Liver (tissue), 9 donors: Measurements from ENCODE around the gene BRMS1L. TPM values are rescaled to one million over a fixed set of nuclear protein-coding genes. Genes with fewer than 3 reads are reported as not detected.
"Not testable (repeated sequence)": the region's sequence is repeated elsewhere in the genome, so short reads cannot be mapped to it uniquely, and the experiment has no call there.

ENCODE experiments used
- DNase-seq: peaks from one replicate; pipeline ENCODE4 v3.0.0-alpha.2; 2017; ENCODE audit warnings: low spot score
- H3K27ac ChIP-seq, 2 donors: one replicate each; pipeline ENCODE4 v1.7.0; 2013; ENCODE audit warnings: inconsistent platforms in 2 of 2, low read length in 2 of 2, control low read depth in 1 of 2, low read depth in 1 of 2, mild to moderate bottlenecking in 1 of 2
- H3K27me3 ChIP-seq, 4 donors: one replicate each; pipeline versions ENCODE4 v1.6.1 to v1.7.0; 2013; ENCODE audit warnings: low read length in 3 of 4, inconsistent platforms in 1 of 4, mild to moderate bottlenecking in 1 of 4, moderate library complexity in 1 of 4; ENCODE audit not compliant: control insufficient read depth in 4 of 4, insufficient read depth in 4 of 4
- H3K36me3 ChIP-seq, 4 donors: one replicate each; pipeline versions ENCODE4 v1.6.1 to v1.7.0; 2013; ENCODE audit warnings: low read length in 3 of 4, mild to moderate bottlenecking in 3 of 4, low read depth in 1 of 4, moderate library complexity in 1 of 4; ENCODE audit not compliant: control insufficient read depth in 4 of 4, insufficient read depth in 3 of 4
- H3K4me1 ChIP-seq, 4 donors: one replicate each; pipeline versions ENCODE4 v1.6.1 to v1.7.0; 2013; ENCODE audit warnings: low read length in 3 of 4, mild to moderate bottlenecking in 3 of 4, moderate library complexity in 1 of 4; ENCODE audit not compliant: control insufficient read depth in 4 of 4, insufficient read depth in 4 of 4
- H3K4me3 ChIP-seq, 3 donors: one replicate each; pipeline versions ENCODE4 v1.6.1 to v1.7.0; 2013; ENCODE audit warnings: low read length in 3 of 3, control low read depth in 1 of 3, low read depth in 1 of 3, mild to moderate bottlenecking in 1 of 3
- H3K9ac ChIP-seq, 2 donors: one replicate each; pipeline ENCODE4 v1.7.0; 2013; ENCODE audit warnings: low read length in 2 of 2, mild to moderate bottlenecking in 2 of 2, moderate library complexity in 2 of 2, control low read depth in 1 of 2, low read depth in 1 of 2
- H3K9me3 ChIP-seq, 4 donors: one replicate each; pipeline versions ENCODE4 v1.6.1 to v1.7.0; 2013; ENCODE audit warnings: low read length in 3 of 4; ENCODE audit not compliant: control insufficient read depth in 4 of 4
- ATF3 ChIP-seq: IDR thresholded peaks from 2 replicates; pipeline ENCODE4 v1.6.1; 2016; ENCODE audit warnings: antibody characterized with exemption
- EGR1 ChIP-seq, 2 donors: IDR thresholded peaks; 2 replicates each; pipeline ENCODE4 v1.6.1; 2016 to 2018; ENCODE audit warnings: antibody characterized with exemption in 2 of 2, low read depth in 2 of 2
- FOXA1 ChIP-seq: IDR thresholded peaks from 2 replicates; pipeline ENCODE4 v1.6.1; 2016; ENCODE audit warnings: antibody characterized with exemption
- FOXA2 ChIP-seq: IDR thresholded peaks from 2 replicates; pipeline ENCODE4 v1.6.1; 2016; ENCODE audit warnings: antibody characterized with exemption
- GABPA ChIP-seq, 2 donors: IDR thresholded peaks in 1 of 2; conservative IDR thresholded peaks in 1 of 2; 2 replicates each; pipeline ENCODE4 v1.6.1; 2016; ENCODE audit warnings: antibody characterized with exemption in 2 of 2, mild to moderate bottlenecking in 1 of 2, moderate library complexity in 1 of 2
- HNF4A ChIP-seq, 2 donors: conservative IDR thresholded peaks; 2 replicates each; pipeline ENCODE4 v1.6.1; 2016; ENCODE audit warnings: antibody characterized with exemption in 2 of 2, mild to moderate bottlenecking in 2 of 2
- HNF4G ChIP-seq: IDR thresholded peaks from 2 replicates; pipeline ENCODE4 v1.6.1; 2016; ENCODE audit warnings: antibody characterized with exemption
- JUND ChIP-seq, 2 donors: IDR thresholded peaks; 2 replicates each; pipeline ENCODE4 v1.6.1; 2016; ENCODE audit warnings: antibody characterized with exemption in 2 of 2
- NR2F2 ChIP-seq: IDR thresholded peaks from 2 replicates; pipeline ENCODE4 v1.6.1; 2016; ENCODE audit warnings: antibody characterized with exemption
- RAD21 ChIP-seq, 2 donors: IDR thresholded peaks; 2 replicates each; pipeline ENCODE4 v1.6.1; 2016; ENCODE audit warnings: antibody characterized with exemption in 2 of 2, mild to moderate bottlenecking in 2 of 2
- RXRA ChIP-seq, 2 donors: IDR thresholded peaks; 2 replicates each; pipeline ENCODE4 v1.6.1; 2017 to 2018; ENCODE audit warnings: antibody characterized with exemption in 2 of 2, mild to moderate bottlenecking in 1 of 2
- SP1 ChIP-seq: IDR thresholded peaks from 2 replicates; pipeline ENCODE4 v1.6.1; 2018; ENCODE audit warnings: antibody characterized with exemption, mild to moderate bottlenecking
- TAF1 ChIP-seq: conservative IDR thresholded peaks from 2 replicates; pipeline ENCODE4 v1.6.1; 2016; ENCODE audit warnings: antibody characterized with exemption, mild to moderate bottlenecking
- YY1 ChIP-seq: IDR thresholded peaks from 2 replicates; pipeline ENCODE4 v1.6.1; 2016; ENCODE audit warnings: antibody characterized with exemption, mild to moderate bottlenecking
- WGBS: extraction: QIAGEN DNeasy Blood & Tissue Kit; methylation state at CpG from one replicate; pipeline ENCODE4 v1.1.7; 2013; 5-methylcytosine and 5-hydroxymethylcytosine counted together
- polyA plus RNA-seq, 2 donors: library from polyadenylated mRNA; stranded (reverse) in 1 of 2; unstranded in 1 of 2; fragments of 200-250 nt in 1 of 2; fragments of >200 nt in 1 of 2; fragmentation: Nextera tagmentation in 1 of 2; extraction: Ambion mirVana in 1 of 2; gene quantifications; one replicate each; pipeline versions ENCODE4 v1.2.1 to v1.2.3, GENCODE V29; 2013 to 2015
- total RNA-seq, 2 donors: library from RNA; depleted of rRNA; stranded (reverse); fragments of >200 nt; gene quantifications; one replicate each; pipeline ENCODE4 v1.2.3, GENCODE V29; 2014
- TF ChIP-seq, protein P1 (sequence below): IDR thresholded peaks from 2 replicates; pipeline ENCODE4 v1.6.1; 2016; ENCODE audit warnings: antibody characterized with exemption, mild to moderate bottlenecking
- TF ChIP-seq, protein P2 (sequence below): fragments of 150-350 bp; IDR thresholded peaks from 2 replicates; pipeline ENCODE4 v1.5.1; 2017; ENCODE audit warnings: improper control_type of control experiment, low read depth, low read length; ENCODE audit not compliant: missing input control
- TF ChIP-seq, protein P3 (sequence below): IDR thresholded peaks from 2 replicates; pipeline ENCODE4 v1.6.1; 2016; ENCODE audit warnings: antibody characterized with exemption
- TF ChIP-seq, protein P4 (sequence below): IDR thresholded peaks from 2 replicates; pipeline ENCODE4 v1.6.1; 2016; ENCODE audit warnings: antibody characterized with exemption
- donor health status: healthy.
- donor health status: healthy.
- donor health status: healthy.
- donor health status: healthy.
- donor health status: healthy.

The BRMS1L gene
- total and polyA plus RNA-seq, 4 donors, result 2.7 to 3.7 (median 3.4) TPM

- not testable (repeated sequence) for H3K27me3 ChIP-seq, DNase-seq, H3K27ac ChIP-seq, H3K9me3 ChIP-seq, H3K4me1 ChIP-seq, H3K36me3 ChIP-seq, H3K9ac ChIP-seq, H3K4me3 ChIP-seq
- 98% methylated on average over 5 of the region's 5 CpGs for WGBS
These were observed 48.6 kb upstream of the BRMS1L start for GRCh38 chr14:35777550-35777949.

DNA sequence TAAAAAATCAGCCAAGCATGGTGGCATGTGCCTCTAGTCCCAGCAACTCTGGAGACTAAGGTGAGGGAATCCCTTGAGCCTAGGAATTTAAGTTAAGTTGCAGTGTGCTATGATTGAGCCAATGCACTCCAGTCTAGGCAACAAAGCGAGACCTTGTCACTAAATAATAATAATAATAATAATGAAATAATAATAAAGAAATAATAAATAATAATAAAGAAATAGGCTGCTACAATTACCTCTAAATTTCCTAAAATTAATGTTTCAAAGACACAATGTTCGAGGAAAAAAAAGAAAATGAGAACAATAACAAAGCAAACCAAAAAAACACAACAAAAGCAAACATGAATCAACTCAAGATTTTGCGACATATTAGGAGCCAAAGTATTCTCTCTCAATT, 46.8 kb upstream of the BRMS1L start:
- Histone ChIP-seq H3K9ac (no peak overlapping the region), H3K27me3 (no peaks in the 10 kb centered on the region), H3K4me3 (no peak overlapping the region), H3K9me3 (no peaks in the 10 kb centered on the region), H3K4me1 (no peaks in the 10 kb centered on the region), H3K27ac (no peak overlapping the region), H3K36me3 (peaks cover 0 to 3% (median 0%) of the 10 kb centered on the region in 4 donors)
- no peak for DNase-seq
- no peak for TF ChIP-seq GABPA (IDR thresholded peaks at IDR 0.05 in 1 of 2, conservative IDR thresholded peaks at IDR 0.05 in 1 of 2)
- TF ChIP-seq RXRA (IDR thresholded peaks at IDR 0.05), result no peak
- no peak for TF ChIP-seq FOXA2
- no peak for TF ChIP-seq EGR1 (IDR thresholded peaks at IDR 0.05; ENCODE audit: low read depth in 2 of 2)
- TF ChIP-seq HNF4G, result no peak
- no peak for TF ChIP-seq YY1
- TF ChIP-seq RAD21 (IDR thresholded peaks at IDR 0.05), result no peak
- TF ChIP-seq, protein P1, sequence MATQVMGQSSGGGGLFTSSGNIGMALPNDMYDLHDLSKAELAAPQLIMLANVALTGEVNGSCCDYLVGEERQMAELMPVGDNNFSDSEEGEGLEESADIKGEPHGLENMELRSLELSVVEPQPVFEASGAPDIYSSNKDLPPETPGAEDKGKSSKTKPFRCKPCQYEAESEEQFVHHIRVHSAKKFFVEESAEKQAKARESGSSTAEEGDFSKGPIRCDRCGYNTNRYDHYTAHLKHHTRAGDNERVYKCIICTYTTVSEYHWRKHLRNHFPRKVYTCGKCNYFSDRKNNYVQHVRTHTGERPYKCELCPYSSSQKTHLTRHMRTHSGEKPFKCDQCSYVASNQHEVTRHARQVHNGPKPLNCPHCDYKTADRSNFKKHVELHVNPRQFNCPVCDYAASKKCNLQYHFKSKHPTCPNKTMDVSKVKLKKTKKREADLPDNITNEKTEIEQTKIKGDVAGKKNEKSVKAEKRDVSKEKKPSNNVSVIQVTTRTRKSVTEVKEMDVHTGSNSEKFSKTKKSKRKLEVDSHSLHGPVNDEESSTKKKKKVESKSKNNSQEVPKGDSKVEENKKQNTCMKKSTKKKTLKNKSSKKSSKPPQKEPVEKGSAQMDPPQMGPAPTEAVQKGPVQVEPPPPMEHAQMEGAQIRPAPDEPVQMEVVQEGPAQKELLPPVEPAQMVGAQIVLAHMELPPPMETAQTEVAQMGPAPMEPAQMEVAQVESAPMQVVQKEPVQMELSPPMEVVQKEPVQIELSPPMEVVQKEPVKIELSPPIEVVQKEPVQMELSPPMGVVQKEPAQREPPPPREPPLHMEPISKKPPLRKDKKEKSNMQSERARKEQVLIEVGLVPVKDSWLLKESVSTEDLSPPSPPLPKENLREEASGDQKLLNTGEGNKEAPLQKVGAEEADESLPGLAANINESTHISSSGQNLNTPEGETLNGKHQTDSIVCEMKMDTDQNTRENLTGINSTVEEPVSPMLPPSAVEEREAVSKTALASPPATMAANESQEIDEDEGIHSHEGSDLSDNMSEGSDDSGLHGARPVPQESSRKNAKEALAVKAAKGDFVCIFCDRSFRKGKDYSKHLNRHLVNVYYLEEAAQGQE, result no peak
- TF ChIP-seq NR2F2, result no peak
- no peak for TF ChIP-seq ATF3
- TF ChIP-seq, protein P2, sequence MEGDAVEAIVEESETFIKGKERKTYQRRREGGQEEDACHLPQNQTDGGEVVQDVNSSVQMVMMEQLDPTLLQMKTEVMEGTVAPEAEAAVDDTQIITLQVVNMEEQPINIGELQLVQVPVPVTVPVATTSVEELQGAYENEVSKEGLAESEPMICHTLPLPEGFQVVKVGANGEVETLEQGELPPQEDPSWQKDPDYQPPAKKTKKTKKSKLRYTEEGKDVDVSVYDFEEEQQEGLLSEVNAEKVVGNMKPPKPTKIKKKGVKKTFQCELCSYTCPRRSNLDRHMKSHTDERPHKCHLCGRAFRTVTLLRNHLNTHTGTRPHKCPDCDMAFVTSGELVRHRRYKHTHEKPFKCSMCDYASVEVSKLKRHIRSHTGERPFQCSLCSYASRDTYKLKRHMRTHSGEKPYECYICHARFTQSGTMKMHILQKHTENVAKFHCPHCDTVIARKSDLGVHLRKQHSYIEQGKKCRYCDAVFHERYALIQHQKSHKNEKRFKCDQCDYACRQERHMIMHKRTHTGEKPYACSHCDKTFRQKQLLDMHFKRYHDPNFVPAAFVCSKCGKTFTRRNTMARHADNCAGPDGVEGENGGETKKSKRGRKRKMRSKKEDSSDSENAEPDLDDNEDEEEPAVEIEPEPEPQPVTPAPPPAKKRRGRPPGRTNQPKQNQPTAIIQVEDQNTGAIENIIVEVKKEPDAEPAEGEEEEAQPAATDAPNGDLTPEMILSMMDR, result no peak
- no peak for TF ChIP-seq SP1
- no peak for TF ChIP-seq FOXA1
- TF ChIP-seq HNF4A (conservative IDR thresholded peaks at IDR 0.05), result no peak
- no peak for TF ChIP-seq JUND (IDR thresholded peaks at IDR 0.05)
- TF ChIP-seq TAF1, result no peak
- TF ChIP-seq, protein P3, sequence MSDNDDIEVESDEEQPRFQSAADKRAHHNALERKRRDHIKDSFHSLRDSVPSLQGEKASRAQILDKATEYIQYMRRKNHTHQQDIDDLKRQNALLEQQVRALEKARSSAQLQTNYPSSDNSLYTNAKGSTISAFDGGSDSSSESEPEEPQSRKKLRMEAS, result no peak
- TF ChIP-seq, protein P4, sequence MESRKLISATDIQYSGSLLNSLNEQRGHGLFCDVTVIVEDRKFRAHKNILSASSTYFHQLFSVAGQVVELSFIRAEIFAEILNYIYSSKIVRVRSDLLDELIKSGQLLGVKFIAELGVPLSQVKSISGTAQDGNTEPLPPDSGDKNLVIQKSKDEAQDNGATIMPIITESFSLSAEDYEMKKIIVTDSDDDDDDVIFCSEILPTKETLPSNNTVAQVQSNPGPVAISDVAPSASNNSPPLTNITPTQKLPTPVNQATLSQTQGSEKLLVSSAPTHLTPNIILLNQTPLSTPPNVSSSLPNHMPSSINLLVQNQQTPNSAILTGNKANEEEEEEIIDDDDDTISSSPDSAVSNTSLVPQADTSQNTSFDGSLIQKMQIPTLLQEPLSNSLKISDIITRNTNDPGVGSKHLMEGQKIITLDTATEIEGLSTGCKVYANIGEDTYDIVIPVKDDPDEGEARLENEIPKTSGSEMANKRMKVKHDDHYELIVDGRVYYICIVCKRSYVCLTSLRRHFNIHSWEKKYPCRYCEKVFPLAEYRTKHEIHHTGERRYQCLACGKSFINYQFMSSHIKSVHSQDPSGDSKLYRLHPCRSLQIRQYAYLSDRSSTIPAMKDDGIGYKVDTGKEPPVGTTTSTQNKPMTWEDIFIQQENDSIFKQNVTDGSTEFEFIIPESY, result no peak
- WGBS, result 98% methylated on average over 3 of the region's 3 CpGs
